SK-N-SH (cell line): ENCODE data around the gene FAM131C.

Source experiments
- EZH2phosphoT487 ChIP-seq: fragments of 200-600 bp; sonication (generic); IDR thresholded peaks from 2 replicates; pipeline ENCODE4 v1.6.1; 2017; ENCODE audit warnings: low read depth, mixed run types, mild to moderate bottlenecking, antibody characterized with exemption, moderate library complexity, borderline replicate concordance
- FOXM1 ChIP-seq: IDR thresholded peaks from 2 replicates; pipeline ENCODE4 v1.4.0; 2012; ENCODE audit warnings: low read depth, mild to moderate bottlenecking
- MEF2A ChIP-seq: IDR thresholded peaks from 2 replicates; pipeline ENCODE4 v1.4.0; 2012; ENCODE audit warnings: low read depth, borderline replicate concordance
- NFIC ChIP-seq: IDR thresholded peaks from 2 replicates; pipeline ENCODE4 v1.4.0; 2012; ENCODE audit warnings: borderline replicate concordance
- POLR2AphosphoS5 ChIP-seq: IDR thresholded peaks from 2 replicates; pipeline ENCODE4 v1.6.1; 2012; ENCODE audit warnings: low read depth, low read length
- SIN3A ChIP-seq: IDR thresholded peaks from 2 replicates; pipeline ENCODE4 v1.6.1; 2012; ENCODE audit warnings: low read depth, mild to moderate bottlenecking, low read length, moderate library complexity, borderline replicate concordance
- YY1 ChIP-seq: IDR thresholded peaks from 2 replicates; pipeline ENCODE4 v1.4.0; 2012; ENCODE audit warnings: low read depth, mild to moderate bottlenecking
- TF ChIP-seq, protein P1 (sequence below): fragments of 200-600 bp; sonication (generic); IDR thresholded peaks from 2 replicates; pipeline ENCODE4 v1.6.1; 2017; ENCODE audit warnings: antibody characterized with exemption, mild to moderate bottlenecking, moderate library complexity
- TF ChIP-seq, protein P2 (sequence below): IDR thresholded peaks from 2 replicates; pipeline ENCODE4 v1.6.1; 2012; ENCODE audit warnings: mild to moderate bottlenecking, low read depth, low read length, moderate library complexity
- TF ChIP-seq, protein P3 (sequence below): IDR thresholded peaks from 2 replicates; pipeline ENCODE4 v1.4.0; 2012; ENCODE audit warnings: low read depth, borderline replicate concordance
- TF ChIP-seq, protein P4 (sequence below): IDR thresholded peaks from 2 replicates; pipeline ENCODE4 v1.4.0; 2012; ENCODE audit warnings: low read depth, borderline replicate concordance

DNA sequence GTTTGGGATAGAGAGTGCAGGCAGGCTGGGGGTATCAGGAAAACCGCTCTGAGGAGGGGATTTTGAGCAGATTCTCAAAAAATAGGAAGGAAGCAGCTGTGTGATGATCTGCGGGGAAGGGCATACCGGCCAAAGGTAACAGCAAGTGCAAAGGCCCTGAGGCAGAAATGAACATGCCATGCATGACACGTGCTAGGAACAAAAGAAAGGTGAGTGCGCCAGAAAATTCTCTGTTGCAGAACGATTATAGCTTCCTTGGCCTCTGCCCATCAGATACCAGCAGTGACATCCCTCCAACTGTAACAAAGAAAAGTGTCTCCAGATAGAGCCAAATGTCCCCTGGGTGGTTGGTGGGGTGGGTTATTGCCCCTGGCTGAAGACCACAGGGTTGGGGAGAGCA is 37.0 kb upstream of the FAM131C start:
- TF ChIP-seq, protein P1, sequence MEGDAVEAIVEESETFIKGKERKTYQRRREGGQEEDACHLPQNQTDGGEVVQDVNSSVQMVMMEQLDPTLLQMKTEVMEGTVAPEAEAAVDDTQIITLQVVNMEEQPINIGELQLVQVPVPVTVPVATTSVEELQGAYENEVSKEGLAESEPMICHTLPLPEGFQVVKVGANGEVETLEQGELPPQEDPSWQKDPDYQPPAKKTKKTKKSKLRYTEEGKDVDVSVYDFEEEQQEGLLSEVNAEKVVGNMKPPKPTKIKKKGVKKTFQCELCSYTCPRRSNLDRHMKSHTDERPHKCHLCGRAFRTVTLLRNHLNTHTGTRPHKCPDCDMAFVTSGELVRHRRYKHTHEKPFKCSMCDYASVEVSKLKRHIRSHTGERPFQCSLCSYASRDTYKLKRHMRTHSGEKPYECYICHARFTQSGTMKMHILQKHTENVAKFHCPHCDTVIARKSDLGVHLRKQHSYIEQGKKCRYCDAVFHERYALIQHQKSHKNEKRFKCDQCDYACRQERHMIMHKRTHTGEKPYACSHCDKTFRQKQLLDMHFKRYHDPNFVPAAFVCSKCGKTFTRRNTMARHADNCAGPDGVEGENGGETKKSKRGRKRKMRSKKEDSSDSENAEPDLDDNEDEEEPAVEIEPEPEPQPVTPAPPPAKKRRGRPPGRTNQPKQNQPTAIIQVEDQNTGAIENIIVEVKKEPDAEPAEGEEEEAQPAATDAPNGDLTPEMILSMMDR, result no peak
- TF ChIP-seq, protein P2, sequence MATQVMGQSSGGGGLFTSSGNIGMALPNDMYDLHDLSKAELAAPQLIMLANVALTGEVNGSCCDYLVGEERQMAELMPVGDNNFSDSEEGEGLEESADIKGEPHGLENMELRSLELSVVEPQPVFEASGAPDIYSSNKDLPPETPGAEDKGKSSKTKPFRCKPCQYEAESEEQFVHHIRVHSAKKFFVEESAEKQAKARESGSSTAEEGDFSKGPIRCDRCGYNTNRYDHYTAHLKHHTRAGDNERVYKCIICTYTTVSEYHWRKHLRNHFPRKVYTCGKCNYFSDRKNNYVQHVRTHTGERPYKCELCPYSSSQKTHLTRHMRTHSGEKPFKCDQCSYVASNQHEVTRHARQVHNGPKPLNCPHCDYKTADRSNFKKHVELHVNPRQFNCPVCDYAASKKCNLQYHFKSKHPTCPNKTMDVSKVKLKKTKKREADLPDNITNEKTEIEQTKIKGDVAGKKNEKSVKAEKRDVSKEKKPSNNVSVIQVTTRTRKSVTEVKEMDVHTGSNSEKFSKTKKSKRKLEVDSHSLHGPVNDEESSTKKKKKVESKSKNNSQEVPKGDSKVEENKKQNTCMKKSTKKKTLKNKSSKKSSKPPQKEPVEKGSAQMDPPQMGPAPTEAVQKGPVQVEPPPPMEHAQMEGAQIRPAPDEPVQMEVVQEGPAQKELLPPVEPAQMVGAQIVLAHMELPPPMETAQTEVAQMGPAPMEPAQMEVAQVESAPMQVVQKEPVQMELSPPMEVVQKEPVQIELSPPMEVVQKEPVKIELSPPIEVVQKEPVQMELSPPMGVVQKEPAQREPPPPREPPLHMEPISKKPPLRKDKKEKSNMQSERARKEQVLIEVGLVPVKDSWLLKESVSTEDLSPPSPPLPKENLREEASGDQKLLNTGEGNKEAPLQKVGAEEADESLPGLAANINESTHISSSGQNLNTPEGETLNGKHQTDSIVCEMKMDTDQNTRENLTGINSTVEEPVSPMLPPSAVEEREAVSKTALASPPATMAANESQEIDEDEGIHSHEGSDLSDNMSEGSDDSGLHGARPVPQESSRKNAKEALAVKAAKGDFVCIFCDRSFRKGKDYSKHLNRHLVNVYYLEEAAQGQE, result no peak
- TF ChIP-seq, protein P3, sequence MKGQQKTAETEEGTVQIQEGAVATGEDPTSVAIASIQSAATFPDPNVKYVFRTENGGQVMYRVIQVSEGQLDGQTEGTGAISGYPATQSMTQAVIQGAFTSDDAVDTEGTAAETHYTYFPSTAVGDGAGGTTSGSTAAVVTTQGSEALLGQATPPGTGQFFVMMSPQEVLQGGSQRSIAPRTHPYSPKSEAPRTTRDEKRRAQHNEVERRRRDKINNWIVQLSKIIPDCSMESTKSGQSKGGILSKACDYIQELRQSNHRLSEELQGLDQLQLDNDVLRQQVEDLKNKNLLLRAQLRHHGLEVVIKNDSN, result no peak
- TF ChIP-seq EZH2phosphoT487 (no peak), POLR2AphosphoS5 (no peak), NFIC (no peak), YY1 (no peak), FOXM1 (no peak), SIN3A (no peak), MEF2A (no peak)
- TF ChIP-seq, protein P4, sequence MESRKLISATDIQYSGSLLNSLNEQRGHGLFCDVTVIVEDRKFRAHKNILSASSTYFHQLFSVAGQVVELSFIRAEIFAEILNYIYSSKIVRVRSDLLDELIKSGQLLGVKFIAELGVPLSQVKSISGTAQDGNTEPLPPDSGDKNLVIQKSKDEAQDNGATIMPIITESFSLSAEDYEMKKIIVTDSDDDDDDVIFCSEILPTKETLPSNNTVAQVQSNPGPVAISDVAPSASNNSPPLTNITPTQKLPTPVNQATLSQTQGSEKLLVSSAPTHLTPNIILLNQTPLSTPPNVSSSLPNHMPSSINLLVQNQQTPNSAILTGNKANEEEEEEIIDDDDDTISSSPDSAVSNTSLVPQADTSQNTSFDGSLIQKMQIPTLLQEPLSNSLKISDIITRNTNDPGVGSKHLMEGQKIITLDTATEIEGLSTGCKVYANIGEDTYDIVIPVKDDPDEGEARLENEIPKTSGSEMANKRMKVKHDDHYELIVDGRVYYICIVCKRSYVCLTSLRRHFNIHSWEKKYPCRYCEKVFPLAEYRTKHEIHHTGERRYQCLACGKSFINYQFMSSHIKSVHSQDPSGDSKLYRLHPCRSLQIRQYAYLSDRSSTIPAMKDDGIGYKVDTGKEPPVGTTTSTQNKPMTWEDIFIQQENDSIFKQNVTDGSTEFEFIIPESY, result no peak
